Mesendoderm (in vitro differentiated cells): ENCODE measurements around the gene MYL11.

Experiments used
- DNase-seq: peaks from one replicate; pipeline ENCODE4 v3.0.0; 2013
- H2AK5ac ChIP-seq: 2 replicates; pipeline ENCODE4 v1.6.1; 2013; ENCODE audit warnings: low read length, inconsistent platforms
- H2BK120ac ChIP-seq: 2 replicates; pipeline ENCODE4 v1.6.1; 2013; ENCODE audit warnings: low read depth, mild to moderate bottlenecking, low read length, moderate library complexity, mixed read lengths
- H2BK15ac ChIP-seq: replicated peaks from 2 replicates; pipeline ENCODE4 v1.6.1; 2013; ENCODE audit warnings: low read depth, mild to moderate bottlenecking, moderate library complexity
- H2BK5ac ChIP-seq: 2 replicates; pipeline ENCODE4 v1.6.1; 2013; ENCODE audit warnings: low read length, inconsistent platforms
- H3K18ac ChIP-seq: 2 replicates; pipeline ENCODE4 v1.6.1; 2013; ENCODE audit warnings: mild to moderate bottlenecking, low read length, mixed read lengths
- H3K23ac ChIP-seq: one replicate; pipeline ENCODE4 v1.6.1; 2013; ENCODE audit warnings: low read length
- H3K27ac ChIP-seq: 2 replicates; pipeline ENCODE4 v1.5.1; 2013; ENCODE audit warnings: low read depth, mild to moderate bottlenecking, inconsistent platforms, low read length, moderate library complexity
- H3K27me3 ChIP-seq: 2 replicates; pipeline ENCODE4 v1.6.1; 2013; ENCODE audit warnings: low read length, control low read depth, mild to moderate bottlenecking, inconsistent platforms; ENCODE audit not compliant: insufficient read depth, poor library complexity
- H3K36me3 ChIP-seq: 2 replicates; pipeline ENCODE4 v1.6.1; 2013; ENCODE audit warnings: low read length, inconsistent platforms; ENCODE audit not compliant: control insufficient read depth, insufficient read depth
- H3K4ac ChIP-seq: one replicate; pipeline ENCODE4 v1.6.1; 2013; ENCODE audit warnings: low read depth, mild to moderate bottlenecking, low read length, moderate library complexity
- H3K4me1 ChIP-seq: 2 replicates; pipeline ENCODE4 v1.6.1; 2013; ENCODE audit warnings: low read depth, low read length, inconsistent platforms; ENCODE audit not compliant: control insufficient read depth
- H3K4me2 ChIP-seq: 2 replicates; pipeline ENCODE4 v1.6.1; 2013; ENCODE audit warnings: low read length
- H3K4me3 ChIP-seq: 2 replicates; pipeline ENCODE4 v1.5.1; 2013; ENCODE audit warnings: mild to moderate bottlenecking, low read length
- H3K56ac ChIP-seq: one replicate; pipeline ENCODE4 v1.6.1; 2013; ENCODE audit warnings: low read length
- H3K79me1 ChIP-seq: 2 replicates; pipeline ENCODE4 v1.6.1; 2013; ENCODE audit warnings: low read length, inconsistent platforms
- H3K79me2 ChIP-seq: 2 replicates; pipeline ENCODE4 v1.6.1; 2013; ENCODE audit warnings: mild to moderate bottlenecking, low read length; ENCODE audit not compliant: control insufficient read depth, insufficient read depth
- H3K9ac ChIP-seq: 2 replicates; pipeline ENCODE4 v1.6.1; 2013; ENCODE audit warnings: low read length, inconsistent platforms
- H4K5ac ChIP-seq: one replicate; pipeline ENCODE4 v1.6.1; 2013; ENCODE audit warnings: low read length
- H4K8ac ChIP-seq: one replicate; pipeline ENCODE4 v1.6.1; 2013; ENCODE audit warnings: low read depth, mild to moderate bottlenecking, control low read depth, low read length, moderate library complexity
- WGBS: extraction: QIAGEN DNeasy Blood & Tissue Kit; methylation state at CpG from one replicate; pipeline ENCODE4 v1.1.7; 2013; ENCODE audit warnings: low lambda C conversion rate, missing lambda C conversion rate; ENCODE audit not compliant: insufficient coverage; ENCODE audit errors: extremely low coverage; 5-methylcytosine and 5-hydroxymethylcytosine counted together

Gene MYL11

GRCh38 chr16:30358577-30358936 is 16.0 kb upstream of the MYL11 start:
- Histone ChIP-seq H2AK5ac (no peak overlapping the region), H2BK120ac (no peak overlapping the region), H3K4me3 (no peak overlapping the region), H3K4me1 (peaks cover 2% of the 10 kb centered on the region), H3K9ac (no peak overlapping the region), H2BK15ac (no peak overlapping the region), H3K36me3 (peaks cover 7% of the 10 kb centered on the region), H3K27me3 (no peaks in the 10 kb centered on the region), H3K79me2 (peaks cover 14% of the 10 kb centered on the region), H3K18ac (no peak overlapping the region), H4K8ac (no peak overlapping the region), H3K4me2 (no peak overlapping the region), H2BK5ac (no peak overlapping the region), H3K27ac (no peak overlapping the region), H3K23ac (no peak overlapping the region), H4K5ac (no peak overlapping the region), H3K56ac (no peak overlapping the region), H3K4ac (no peak overlapping the region), H3K79me1 (peaks cover 14% of the 10 kb centered on the region)
- no peak for DNase-seq
- WGBS: no CpG with 5 or more reads among the region's 9 CpGs

- H3K4me3 ChIP-seq: no peak overlapping the region
- H2BK5ac ChIP-seq: no peak overlapping the region
- peaks cover 7% of the 10 kb centered on the region for H3K36me3 ChIP-seq
- H2AK5ac ChIP-seq: no peak overlapping the region
- H3K79me1 ChIP-seq: peaks cover 8% of the 10 kb centered on the region
- no peaks in the 10 kb centered on the region for H3K27me3 ChIP-seq
- no peak for DNase-seq
- H3K79me2 ChIP-seq: peaks cover 8% of the 10 kb centered on the region
- H2BK15ac ChIP-seq: no peak overlapping the region
- no peak overlapping the region for H3K23ac ChIP-seq
- H3K9ac ChIP-seq: no peak overlapping the region
- WGBS: no CpG with 5 or more reads among the region's 28 CpGs
- no peak overlapping the region for H3K18ac ChIP-seq
- H3K4ac ChIP-seq: no peak overlapping the region
- no peak overlapping the region for H4K5ac ChIP-seq
- peaks cover 2% of the 10 kb centered on the region for H3K4me1 ChIP-seq
- no peak overlapping the region for H3K27ac ChIP-seq
- no peak overlapping the region for H4K8ac ChIP-seq
- no peak overlapping the region for H3K56ac ChIP-seq
- no peak overlapping the region for H2BK120ac ChIP-seq
- no peak overlapping the region for H3K4me2 ChIP-seq
Observed at GRCh38 chr16:30358990-30359870, 15.4 kb upstream of the MYL11 start.

- Histone ChIP-seq H3K56ac (no peak overlapping the region), H2BK15ac (no peak overlapping the region), H3K27ac (no peak overlapping the region), H3K18ac (no peak overlapping the region), H3K23ac (no peak overlapping the region), H3K4me1 (peaks cover 2% of the 10 kb centered on the region), H3K36me3 (peaks cover 7% of the 10 kb centered on the region), H3K79me2 (peaks cover 2% of the 10 kb centered on the region), H2AK5ac (no peak overlapping the region), H3K79me1 (peaks cover 5% of the 10 kb centered on the region), H3K27me3 (no peaks in the 10 kb centered on the region), H3K4me2 (no peak overlapping the region), H2BK120ac (no peak overlapping the region), H2BK5ac (no peak overlapping the region), H4K8ac (no peak overlapping the region), H3K4me3 (no peak overlapping the region), H4K5ac (no peak overlapping the region), H3K4ac (no peak overlapping the region), H3K9ac (no peak overlapping the region)
- no peak for DNase-seq
- WGBS: no CpG with 5 or more reads among the region's 6 CpGs
Observed at GRCh38 chr16:30359871-30360170, 14.8 kb upstream of the MYL11 start.

- H2BK15ac ChIP-seq: no peak overlapping the region
- no peak overlapping the region for H3K27ac ChIP-seq
- H3K4me2 ChIP-seq: no peak overlapping the region
- no peak overlapping the region for H2BK5ac ChIP-seq
- no peaks in the 10 kb centered on the region for H3K27me3 ChIP-seq
- H3K56ac ChIP-seq: no peak overlapping the region
- H3K4me3 ChIP-seq: no peak overlapping the region
- no peak for DNase-seq
- peaks cover 2% of the 10 kb centered on the region for H3K79me2 ChIP-seq
- no peak overlapping the region for H4K8ac ChIP-seq
- no peak overlapping the region for H2AK5ac ChIP-seq
- H3K18ac ChIP-seq: no peak overlapping the region
- no peak overlapping the region for H4K5ac ChIP-seq
- H3K79me1 ChIP-seq: peaks cover 9% of the 10 kb centered on the region
- no peak overlapping the region for H3K9ac ChIP-seq
- no peak overlapping the region for H3K4ac ChIP-seq
- peaks cover under 1% of the 10 kb centered on the region for H3K4me1 ChIP-seq
- no peak overlapping the region for H2BK120ac ChIP-seq
- peaks cover 9% of the 10 kb centered on the region for H3K36me3 ChIP-seq
- no peak overlapping the region for H3K23ac ChIP-seq
- no CpG with 5 or more reads among the region's 7 CpGs for WGBS
Observed at GRCh38 chr16:30361180-30361579, 13.4 kb upstream of the MYL11 start.

GRCh38 chr16:30365200-30365599 is 9.4 kb upstream of the MYL11 start:
- Histone ChIP-seq H2BK5ac (no peak overlapping the region), H3K18ac (no peak overlapping the region), H3K79me2 (peaks cover 30% of the 10 kb centered on the region), H2BK120ac (no peak overlapping the region), H3K27me3 (no peaks in the 10 kb centered on the region), H4K5ac (no peak overlapping the region), H2AK5ac (no peak overlapping the region), H2BK15ac (no peak overlapping the region), H3K4me3 (no peak overlapping the region), H3K23ac (no peak overlapping the region), H3K56ac (no peak overlapping the region), H3K4me1 (peaks cover 17% of the 10 kb centered on the region), H3K79me1 (peaks cover 32% of the 10 kb centered on the region), H3K9ac (no peak overlapping the region), H3K27ac (no peak overlapping the region), H3K4ac (no peak overlapping the region), H3K36me3 (peaks cover 4% of the 10 kb centered on the region), H4K8ac (no peak overlapping the region), H3K4me2 (no peak overlapping the region)
- WGBS: no CpG with 5 or more reads among the region's 10 CpGs
- DNase-seq: no peak

GRCh38 chr16:30366511-30366910 is 8.1 kb upstream of the MYL11 start:
- no peak for DNase-seq
- Histone ChIP-seq H3K27ac (no peak overlapping the region), H3K4me3 (no peak overlapping the region), H3K56ac (no peak overlapping the region), H3K4ac (no peak overlapping the region), H3K79me2 (peaks cover 30% of the 10 kb centered on the region), H3K23ac (no peak overlapping the region), H2BK5ac (no peak overlapping the region), H3K18ac (no peak overlapping the region), H2AK5ac (no peak overlapping the region), H3K79me1 (peaks cover 30% of the 10 kb centered on the region), H3K27me3 (no peaks in the 10 kb centered on the region), H4K5ac (no peak overlapping the region), H3K4me2 (no peak overlapping the region), H3K36me3 (peaks cover 4% of the 10 kb centered on the region), H3K4me1 (peaks cover 19% of the 10 kb centered on the region), H4K8ac (no peak overlapping the region), H2BK15ac (no peak overlapping the region), H3K9ac (no peak overlapping the region), H2BK120ac (no peak overlapping the region)
- no CpG with 5 or more reads among the region's 4 CpGs for WGBS
